GM19099 (cell line): ENCODE data around the gene SLC43A3.

Source experiments
- POLR2A ChIP-seq: IDR thresholded peaks from 3 replicates; pipeline ENCODE4 v1.6.1; 2011; ENCODE audit warnings: low read depth; ENCODE audit not compliant: insufficient read length; ENCODE audit errors: extremely low read depth

SLC43A3 gene

DNA sequence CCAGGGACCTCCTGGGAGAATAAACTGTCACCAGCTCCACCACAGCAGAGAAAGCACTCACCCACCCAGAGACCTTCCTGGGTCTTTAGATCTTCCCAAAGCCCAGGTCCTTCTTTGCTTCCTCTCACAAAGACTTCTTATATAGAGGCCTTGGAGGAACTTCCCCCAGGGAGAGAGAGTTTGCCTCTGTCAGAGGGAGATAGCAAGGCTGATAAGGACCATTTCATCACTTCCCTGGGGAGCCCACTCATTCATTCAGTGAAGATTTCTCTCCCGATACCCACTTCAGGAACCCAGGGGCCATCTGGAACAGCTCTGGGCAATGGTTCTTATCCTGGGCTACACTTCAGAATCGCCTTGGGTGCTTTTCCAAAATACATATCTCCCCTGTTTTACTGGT lies 36.4 kb downstream of the SLC43A3 start, which contains the start of gene PRG2:
PRG2 (minus strand) TSS at position 116 of the 400 bp plus-strand sequence. CDS start 706 bp downstream, outside the sequence.
- no peak for TF ChIP-seq POLR2A

DNA sequence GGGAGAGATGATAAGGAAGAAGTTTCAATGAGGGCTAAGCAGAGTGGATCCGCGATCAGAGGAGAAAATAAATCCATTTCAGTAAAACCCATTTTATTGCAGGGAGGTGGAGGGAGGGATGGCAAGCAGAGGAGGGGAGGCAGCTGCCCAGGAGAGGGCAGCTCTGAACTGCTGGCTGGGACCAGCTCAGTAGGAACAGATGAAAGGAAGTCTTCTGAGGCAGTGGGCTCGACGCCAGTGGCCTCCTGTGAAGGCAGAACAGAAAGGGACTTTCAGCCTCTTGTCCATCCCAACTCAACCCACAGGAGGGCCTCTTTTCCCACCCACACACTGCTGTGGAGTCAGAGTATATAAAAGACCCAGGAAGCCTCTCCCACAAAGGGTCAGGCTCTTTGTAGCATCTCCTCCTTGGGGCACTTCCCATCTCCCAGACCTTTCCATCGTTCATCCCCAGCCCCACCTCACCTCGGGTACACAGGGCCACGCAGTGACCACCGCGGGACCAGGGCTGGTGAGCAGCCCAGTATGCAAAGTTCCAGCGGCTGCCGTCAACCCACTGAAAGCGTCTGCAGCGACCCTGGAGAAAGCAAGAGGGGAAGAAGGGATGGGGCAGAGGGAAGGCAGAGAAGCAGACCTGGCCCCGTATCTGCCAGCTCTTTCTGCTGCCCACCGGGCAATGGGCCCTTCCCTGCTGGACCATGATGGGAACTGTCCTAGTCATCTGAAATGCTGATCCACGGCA lies 39.5 kb downstream of the SLC43A3 start:
- TF ChIP-seq POLR2A = no peak

DNA sequence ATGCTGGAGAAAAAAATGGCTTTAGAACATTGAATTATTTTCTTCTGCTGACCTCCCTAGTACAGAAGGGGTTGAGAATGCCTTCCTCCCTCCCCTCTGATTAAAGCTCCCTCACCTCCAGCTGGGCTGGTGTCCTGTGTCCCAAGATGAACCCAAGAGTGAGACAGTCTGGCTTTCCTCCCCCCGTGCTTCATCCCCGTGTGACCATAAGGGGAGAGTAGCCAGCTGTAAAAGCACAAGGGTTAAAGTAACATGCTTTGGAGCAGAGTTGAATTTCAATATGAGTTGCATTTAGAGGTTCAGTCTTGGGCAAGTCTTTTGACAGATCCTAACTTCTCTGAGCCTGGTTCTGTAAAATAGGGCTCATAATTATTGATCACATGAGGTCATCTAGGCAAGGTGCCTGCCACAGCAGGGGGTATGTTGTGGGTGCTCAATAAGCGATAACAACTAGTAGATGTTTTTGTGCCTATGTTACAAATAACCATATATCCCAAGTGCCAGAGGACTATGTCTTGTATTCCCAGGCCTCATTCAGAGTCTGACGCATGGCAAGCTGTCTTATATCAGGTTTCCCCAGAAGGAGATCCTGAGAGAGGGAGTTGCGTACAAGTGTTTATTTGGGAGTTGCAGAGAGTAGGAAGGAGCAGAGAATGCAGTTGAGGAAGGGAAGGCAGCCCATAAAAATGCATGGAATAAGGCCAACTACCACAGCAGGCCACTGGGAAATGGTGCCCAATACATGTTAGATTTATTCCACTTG lies 40.6 kb downstream of the SLC43A3 start:
- TF ChIP-seq POLR2A = no peak

DNA sequence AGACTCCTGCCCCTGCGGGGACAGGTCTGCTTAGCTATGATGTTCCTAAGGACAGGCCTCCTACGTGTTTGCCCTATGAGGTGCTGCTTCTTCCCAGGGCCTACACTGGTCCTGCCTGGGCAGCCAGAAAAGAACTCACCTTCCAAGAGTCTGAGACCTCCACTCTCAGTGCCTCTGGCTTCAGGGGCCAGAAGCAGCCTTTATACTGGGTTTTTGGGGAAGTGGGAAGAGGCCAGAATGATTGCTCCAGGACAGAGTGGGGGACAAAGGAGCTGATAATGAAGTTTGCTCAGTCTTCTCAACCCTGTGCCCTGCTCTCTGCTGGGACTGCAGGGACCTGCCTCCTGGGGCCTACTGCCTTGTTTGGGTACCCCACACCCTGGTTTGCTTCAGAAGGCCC lies 45.9 kb downstream of the SLC43A3 start, which contains the start of gene PRG3:
PRG3 (minus strand) TSS at position 176 of the 400 bp plus-strand sequence. CDS start 442 bp downstream, outside the sequence.
- TF ChIP-seq POLR2A = no peak

DNA sequence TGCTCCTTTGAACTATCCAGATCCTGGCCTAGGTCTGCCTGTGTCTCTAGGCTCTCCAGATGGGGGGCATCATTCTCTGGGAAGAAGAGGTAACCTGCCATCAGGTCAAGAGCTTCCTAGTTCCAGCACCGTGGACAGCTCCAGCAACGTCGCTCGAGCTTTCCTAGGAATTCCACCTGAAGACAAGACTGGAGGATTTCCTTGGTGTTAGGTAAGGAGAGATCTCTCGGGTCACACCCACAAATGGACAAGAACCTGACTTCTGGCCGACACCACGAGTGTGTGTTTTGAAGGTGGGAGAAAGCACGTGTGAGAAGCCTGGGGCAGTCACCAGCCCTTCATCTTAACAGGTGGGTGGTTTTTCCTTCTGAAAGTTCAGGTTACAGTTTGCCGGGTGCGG lies 47.2 kb downstream of the SLC43A3 start:
- TF ChIP-seq POLR2A = no peak

DNA sequence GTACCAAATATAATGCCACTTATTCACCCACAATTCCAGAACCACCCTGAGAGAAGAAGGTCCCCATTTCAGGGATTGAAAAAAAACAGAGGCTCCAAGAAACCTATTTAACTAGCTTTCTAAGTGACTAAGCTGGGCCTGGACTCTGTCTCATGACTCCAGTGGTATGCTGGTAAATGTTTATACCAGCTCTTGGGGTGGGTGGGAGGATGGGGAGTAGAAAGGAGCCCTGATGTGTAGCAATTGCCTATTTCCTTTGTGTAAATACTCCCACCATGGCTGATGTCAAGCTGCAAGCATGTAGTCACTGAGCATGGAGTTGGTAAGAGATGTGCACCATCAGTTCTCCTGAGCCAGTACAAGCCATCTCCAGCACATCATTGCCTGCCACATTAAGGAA lies 48.7 kb downstream of the SLC43A3 start:
- TF ChIP-seq POLR2A = no peak

DNA sequence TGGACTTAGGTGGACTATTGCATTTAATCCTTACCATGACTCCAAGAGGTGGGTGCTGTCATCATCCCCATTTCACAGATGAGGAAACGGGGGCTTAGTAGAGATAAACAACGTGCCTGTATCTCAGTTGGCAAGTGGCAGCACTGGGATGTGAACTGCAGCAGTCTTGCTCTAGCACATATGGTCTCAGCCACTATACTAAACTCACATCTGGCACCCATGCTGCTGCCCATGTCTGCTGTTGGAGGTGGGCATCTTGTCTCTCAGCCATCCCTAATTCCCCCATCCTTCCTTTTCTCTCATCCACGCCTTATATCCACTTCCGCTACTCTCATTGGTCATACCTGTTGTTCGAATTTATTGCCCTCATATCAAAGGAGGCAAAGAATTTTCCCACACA lies 49.8 kb downstream of the SLC43A3 start:
- TF ChIP-seq POLR2A = no peak

DNA sequence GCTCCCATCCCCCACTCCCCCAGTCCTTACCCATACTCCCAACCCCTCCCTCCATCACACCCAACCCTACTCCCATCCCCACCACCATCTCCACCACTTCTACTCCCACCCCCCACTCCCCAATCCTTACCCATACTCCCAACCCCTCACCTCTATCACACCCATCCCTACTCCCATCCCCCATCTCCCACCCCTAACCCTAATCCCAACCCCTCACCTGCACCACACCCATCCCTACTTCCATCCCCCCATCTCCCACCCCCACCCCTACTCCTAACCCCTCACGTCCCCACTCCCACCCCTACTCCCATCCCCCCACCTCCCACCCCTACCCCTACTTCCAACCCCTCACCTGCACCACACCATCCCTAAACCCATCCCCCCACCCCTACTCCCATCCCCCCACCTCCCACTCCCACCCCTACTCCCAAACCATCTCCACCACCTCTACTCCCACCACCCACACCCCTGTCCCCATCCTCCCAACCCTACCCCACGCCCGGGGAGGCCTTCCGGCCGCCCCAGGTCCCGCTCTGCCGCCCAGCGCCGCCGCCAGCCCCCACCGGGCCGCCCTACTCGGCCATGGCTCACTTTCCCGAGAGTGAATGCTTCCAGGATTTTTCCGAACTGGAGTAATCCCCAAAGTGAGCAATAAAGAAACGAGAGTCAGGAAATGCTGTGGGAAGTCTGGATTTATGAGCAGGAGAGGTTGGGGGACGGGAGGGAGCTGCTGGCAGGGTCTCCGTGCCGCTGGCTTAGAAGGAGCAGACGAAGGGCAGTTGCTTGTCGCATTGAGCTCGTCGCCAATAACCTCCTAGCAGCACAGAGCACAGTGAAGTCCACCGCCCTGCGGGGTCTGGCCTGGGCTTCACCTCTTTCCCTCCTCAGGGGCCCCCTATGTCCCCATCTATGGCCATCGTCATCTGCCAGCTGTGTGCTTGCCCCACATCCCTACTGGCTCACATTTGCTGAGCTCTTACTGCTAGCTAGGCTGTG lies 50.5 kb downstream of the SLC43A3 start:
- no peak for TF ChIP-seq POLR2A

DNA sequence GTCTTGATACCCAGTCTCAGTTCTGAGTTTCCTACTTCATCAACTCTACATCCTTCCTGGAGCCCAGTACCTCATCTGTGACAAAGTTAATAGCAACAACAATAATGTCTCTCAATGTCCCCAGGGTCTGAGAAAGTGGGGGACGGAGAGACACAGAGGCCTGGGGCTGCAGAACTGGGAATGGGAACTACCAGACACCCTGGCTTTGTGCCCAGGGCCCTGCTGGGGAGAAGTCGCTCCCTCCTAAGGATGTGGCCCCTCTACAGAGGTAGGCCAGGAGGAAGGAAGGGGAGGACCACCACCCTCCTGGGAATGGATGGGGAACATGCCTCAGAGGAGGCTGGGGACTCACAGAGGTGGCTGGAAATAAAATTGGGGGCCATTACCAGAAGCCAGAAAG lies 51.4 kb downstream of the SLC43A3 start:
- no peak for TF ChIP-seq POLR2A

DNA sequence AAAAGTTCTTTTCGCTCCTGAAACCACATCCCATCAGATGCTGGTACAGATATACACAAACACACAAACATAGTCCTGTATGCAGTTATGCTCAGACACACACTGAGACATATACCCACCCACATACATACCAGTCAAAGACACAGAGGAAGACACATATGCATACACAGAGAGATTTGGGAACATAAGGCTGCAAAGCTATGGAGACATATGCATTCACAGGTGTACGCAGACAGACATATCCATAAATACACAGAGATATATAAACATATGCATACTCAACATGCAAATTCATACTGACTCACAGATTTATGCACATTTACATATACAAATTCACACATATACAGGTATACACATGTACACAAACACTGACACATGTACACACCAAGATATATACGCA lies 52.0 kb downstream of the SLC43A3 start:
- no peak for TF ChIP-seq POLR2A

DNA sequence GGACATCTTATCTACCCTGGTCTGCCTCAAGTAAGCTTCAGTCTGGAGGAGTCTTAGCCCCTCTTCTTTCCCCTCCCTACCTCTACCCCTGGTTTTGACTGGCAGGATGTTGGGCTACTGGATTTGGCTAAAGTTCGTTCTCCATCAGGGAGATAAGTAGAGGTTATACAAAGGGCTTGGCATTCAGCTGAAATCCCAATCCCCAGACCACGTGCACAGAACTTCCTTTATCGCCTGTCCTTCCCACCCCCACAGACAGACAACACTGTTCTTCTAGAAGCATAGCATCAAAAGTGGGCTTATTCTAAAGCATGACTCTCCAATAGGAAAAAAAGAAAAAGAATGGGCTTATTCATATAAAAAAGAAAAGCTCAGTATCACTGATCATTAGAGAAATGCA lies 53.8 kb downstream of the SLC43A3 start:
- no peak for TF ChIP-seq POLR2A

DNA sequence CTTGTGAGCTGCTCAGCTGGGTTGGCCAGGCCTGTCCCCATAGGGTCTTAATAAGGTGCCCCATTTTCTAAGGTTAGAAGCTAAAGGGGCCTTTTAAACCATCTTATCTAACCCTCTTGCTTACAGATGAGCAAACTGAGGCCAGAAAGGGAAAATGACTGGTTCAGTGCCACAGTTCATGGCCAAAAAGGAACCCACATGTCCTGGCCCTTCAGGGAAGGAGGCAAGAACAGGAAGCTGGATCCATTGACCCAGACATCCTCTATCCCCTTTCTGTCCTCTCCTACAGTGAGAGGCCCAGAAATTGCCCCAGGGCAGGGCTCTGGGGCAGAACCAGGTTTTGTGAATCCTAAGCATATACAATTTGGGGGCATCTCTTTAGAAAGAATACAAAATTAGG lies 56.0 kb downstream of the SLC43A3 start:
- no peak for TF ChIP-seq POLR2A

DNA sequence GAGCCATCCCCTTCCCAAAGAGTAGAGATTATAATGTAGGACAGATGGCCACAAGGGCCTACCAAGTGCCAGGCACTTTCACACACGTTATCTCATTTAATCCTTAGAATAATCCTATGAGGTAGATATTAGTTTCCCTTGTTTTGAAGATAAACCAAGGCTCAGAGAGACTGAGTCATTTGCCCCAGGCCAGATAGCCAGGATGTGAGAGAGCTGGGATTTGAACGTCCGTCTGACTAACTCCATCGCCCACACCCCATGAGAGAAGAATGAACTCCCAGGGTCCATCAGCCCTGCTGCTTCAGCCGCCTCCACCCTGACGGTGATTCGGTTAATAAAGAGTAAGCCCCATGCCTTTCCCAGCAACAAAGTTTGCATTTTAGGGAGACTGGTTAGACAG lies 56.7 kb downstream of the SLC43A3 start:
- no peak for TF ChIP-seq POLR2A

DNA sequence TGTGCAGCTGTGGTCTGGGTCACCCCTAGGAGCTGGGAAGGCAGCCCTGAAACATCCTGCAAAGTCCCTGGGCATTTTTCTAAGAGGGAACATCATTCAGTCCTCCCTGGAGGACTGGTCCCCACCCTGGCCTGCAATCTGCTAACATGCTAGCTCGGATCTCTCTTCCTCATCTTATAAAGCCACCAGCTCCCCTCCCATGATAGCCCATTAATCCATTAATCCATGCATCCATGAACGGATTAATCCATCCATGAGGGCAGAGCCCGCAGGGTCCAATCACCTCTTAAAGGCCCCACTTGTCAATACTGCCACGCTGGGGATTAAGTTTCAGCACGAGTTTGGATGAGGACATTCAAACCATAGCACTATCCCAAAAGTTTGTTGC lies 58.1 kb downstream of the SLC43A3 start:
- TF ChIP-seq POLR2A = no peak
